GM12872 (cell line): ENCODE results near the gene PDE8A.

Source experiments
- CTCF ChIP-seq: IDR thresholded peaks from 3 replicates; pipeline ENCODE4 v1.5.1; 2011; ENCODE audit warnings: low read depth, mild to moderate bottlenecking, low read length, moderate library complexity; ENCODE audit not compliant: insufficient read depth

The PDE8A gene

DNA sequence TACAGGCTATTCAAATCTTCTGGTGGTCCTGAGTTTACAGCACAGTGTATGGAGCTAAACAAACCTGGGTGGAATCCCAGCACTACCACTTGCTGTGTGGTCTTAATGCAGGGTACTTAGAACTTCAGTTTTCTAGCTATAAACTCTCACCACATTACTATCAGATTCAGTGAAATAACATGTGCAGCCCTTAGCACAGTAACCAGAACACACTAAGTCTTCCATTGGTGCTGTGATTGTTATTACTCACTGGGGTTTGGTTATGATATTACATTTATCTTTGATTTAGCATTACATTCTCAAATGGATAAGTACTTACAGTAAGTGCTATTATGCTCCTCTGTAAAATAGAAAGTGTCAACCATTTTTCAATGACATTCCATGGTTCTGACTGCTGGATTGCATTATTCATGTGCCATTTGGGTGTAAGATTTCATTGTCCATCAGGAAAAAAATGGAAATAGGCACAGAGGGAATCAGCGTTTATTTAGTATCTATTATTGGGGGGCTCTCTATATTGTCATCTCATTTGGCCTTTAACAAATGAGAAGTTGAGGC lies 81.9 kb downstream of the PDE8A start:
- TF ChIP-seq CTCF, result no peak

GRCh38 chr15:85064710-85065109 lies 83.1 kb downstream of the PDE8A start:
- TF ChIP-seq CTCF, result no peak

- no peak for TF ChIP-seq CTCF
These were observed 89.4 kb downstream of the PDE8A start for GRCh38 chr15:85071061-85071460.

- no peak for TF ChIP-seq CTCF
These were observed 89.8 kb downstream of the PDE8A start for GRCh38 chr15:85071504-85071903.

DNA sequence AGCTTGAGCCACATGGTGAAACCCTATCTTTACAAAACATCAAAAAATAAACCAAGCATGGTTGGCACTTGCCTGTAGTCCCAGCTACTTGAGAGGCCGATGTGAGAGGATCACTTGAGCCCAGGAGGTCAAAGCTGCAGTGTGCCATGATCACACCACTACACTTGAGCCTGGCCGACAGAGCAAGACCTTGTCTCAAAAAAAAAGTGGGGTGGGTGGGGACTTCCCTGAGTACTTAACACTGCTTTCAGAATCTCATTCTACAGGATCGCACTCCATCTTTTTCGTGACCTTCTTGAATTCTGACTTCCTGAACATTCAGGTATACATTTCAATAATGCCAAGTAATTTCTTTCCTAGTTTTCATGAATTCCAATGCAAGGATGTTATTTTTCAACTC lies 91.3 kb downstream of the PDE8A start:
- TF ChIP-seq CTCF, result no peak

GRCh38 chr15:85073556-85074194 lies 92.0 kb downstream of the PDE8A start:
- TF ChIP-seq CTCF, result no peak

GRCh38 chr15:85086855-85087254 lies 105.2 kb downstream of the PDE8A start:
- TF ChIP-seq CTCF, result no peak
